Stimulated activated CD4-positive, alpha-beta T cell treated with anti-CD3 and anti-CD28 coated beads, Interleukin-12 subunit alpha, Interleukin-12 subunit beta, amount 100 ng/mL, for 24 hours (primary cell): Measurements from ENCODE around the gene CRACDL.

Experiments
- DNase-seq, 2 experiments: peaks; one replicate each; pipeline ENCODE4 v3.0.0-alpha.2; 2020; ENCODE audit warnings: low read depth in 2 of 2

CRACDL gene

GRCh38 chr2:98926601-98927000 is 9.4 kb downstream of the CRACDL start:
- DNase-seq, result no peak

DNA sequence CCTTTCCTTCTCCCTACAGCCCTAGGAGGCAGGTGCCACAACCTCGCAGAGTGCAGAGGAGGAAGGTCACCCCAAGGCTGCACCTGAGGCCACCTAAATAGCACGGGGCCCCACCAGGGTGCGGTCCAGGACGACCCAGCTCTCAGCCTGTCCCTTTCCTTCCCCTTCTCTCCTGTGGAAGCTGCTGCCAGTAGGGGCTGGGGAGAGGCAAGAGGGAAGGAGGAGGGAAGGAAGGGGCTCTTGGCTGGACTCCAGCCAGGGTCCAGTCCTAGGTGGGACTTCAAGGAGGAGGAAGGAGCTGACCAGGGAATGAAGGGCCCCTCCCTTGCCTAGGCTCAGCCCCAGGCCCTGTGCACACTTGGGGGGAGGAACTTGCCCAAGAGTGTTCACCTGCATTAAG is 11.1 kb downstream of the CRACDL start:
- no peak for DNase-seq

- DNase-seq, result no peak
Measured at GRCh38 chr2:98924038-98924830, 11.8 kb downstream of the CRACDL start.

DNA sequence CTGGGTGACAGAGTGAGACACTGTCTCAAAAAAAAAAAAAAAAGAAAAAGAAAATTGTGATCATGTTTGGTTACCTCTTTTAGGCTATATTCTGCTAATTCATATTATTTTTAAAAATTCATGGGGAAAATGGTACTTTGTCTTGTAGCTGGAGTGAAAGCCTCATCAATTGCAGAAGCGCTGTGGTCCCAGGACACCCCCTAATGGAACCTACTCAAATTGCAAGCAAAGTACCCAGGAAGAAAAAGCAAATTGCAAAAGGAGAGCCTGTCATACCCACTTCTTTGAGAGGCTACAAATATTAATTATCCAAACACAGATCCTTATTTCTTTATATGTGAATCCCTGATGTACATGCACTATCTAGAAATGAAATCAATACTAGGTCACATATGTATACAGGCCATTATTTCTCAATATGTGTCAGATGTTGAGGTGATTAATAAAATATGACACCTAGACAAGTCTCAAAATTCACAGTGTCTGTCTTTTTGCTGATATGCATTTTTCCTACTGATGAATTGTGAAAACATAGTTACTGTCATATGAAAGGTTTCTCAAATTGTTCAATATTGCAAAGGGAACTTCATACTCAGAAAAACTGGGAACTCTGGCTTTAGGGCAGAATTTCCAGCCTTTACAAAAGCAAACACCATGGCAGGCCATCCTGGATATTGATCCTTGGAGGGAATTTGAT is 12.6 kb downstream of the CRACDL start:
- DNase-seq, result no peak

- no peak for DNase-seq
Measured at GRCh38 chr2:98921062-98921461, 15.0 kb downstream of the CRACDL start.

GRCh38 chr2:98917031-98917471 is 19.0 kb downstream of the CRACDL start:
- no peak for DNase-seq

- DNase-seq, result no peak
Measured at GRCh38 chr2:98915751-98916358, 20.2 kb downstream of the CRACDL start.

DNA sequence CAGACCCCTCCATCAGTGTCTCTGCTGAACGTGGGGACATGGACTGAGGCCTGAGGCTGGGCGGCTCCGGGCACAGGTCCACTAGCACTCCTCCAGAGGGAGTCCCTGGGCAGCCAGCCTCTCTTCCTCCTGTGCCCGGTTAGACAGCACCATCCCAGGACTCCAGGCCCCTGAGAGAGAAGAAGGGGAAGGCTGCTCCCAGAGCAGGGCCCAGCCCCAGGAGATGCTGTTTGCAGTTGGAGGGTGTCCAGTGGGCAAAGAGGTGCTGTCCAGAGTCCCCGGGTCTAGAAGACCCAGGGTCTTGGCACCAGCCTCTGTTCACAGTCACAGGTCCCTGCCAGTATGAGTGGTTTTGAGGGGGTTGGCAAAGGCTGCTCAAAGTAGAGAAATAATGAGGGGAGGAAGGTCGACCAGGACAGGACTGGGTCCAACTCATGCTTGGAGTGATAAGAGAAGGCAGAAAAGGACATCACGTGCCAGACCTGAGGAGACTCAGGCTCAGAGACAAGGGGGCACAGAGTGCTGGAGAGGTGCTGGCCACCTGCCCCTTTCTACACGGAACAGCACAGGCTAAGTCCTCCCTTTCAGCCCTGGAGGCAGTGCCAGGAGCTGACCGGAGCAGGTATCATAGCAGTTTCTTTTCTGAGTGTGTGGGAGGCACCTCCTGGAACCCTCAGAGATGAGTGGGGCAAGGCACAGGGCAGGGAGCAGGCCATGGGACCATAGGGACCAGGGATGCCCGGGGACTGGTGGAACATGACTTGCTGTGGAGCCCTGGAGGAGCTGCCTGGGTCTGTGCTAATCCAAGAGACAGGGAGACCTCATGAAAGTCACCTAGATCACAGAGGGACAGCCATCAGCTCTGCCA is 21.1 kb downstream of the CRACDL start:
- no peak for DNase-seq

- DNase-seq, result no peak
Measured at GRCh38 chr2:98913916-98914712, 21.9 kb downstream of the CRACDL start.

DNA sequence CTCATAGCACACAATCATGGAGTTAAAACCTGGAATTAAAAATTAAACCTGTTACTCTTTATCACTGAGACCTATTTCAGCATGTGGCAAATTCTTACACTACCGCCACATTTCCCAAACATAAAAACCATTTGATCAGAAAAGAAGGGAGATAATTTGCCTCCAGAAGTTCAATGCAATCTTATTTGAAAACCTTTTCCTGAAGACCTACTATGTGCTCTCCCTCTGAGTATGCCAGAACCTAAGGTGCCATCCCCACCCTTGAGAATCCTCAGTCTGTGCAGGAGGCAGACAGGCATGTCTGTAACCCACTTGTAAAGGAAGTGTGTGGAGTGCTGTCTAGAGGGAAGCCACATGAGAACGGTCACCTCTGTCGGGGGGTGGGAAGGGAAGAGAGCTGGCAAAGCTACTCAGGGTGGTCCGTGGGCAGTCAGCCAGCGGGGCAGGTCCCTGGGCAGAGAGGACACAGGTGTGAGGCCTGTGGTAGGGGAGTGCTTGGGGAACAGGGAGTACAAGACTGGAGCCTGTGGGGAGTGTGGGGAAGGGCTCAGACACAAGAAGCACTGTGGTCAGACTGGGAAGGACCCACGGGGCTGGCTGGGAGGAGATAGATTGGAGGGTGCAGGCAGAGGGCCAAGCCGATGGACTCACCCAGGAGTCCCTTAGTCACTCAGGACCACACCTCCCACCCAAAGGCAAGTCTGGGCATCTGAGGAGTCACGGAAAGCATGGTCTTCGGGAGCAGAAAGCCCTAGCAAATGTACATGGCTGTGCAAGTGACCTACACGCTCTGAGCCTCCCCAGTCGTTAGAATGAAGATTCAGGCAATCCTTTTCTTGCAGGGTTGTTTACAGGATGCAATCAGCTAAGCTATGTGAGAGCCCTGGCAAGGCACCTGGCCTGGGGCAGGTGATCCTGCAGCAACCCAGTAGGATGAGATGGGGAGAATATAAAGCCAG is 22.8 kb downstream of the CRACDL start:
- DNase-seq, result no peak

GRCh38 chr2:98912221-98912851 is 23.7 kb downstream of the CRACDL start:
- DNase-seq, result no peak

GRCh38 chr2:98911376-98912154 is 24.5 kb downstream of the CRACDL start:
- no peak for DNase-seq

DNA sequence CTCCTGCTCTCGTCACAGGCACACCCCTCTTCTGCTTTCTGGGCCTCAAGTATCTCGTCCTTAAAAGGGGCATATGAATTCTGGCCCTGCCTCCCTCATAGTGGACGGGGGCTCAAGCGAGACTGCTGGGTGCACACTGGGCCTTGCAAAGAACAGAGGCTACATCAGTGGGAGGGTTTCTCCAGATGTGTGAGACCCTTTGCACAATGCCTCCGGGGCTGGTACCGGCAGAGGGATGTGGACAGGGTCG is 25.0 kb downstream of the CRACDL start:
- no peak for DNase-seq

DNA sequence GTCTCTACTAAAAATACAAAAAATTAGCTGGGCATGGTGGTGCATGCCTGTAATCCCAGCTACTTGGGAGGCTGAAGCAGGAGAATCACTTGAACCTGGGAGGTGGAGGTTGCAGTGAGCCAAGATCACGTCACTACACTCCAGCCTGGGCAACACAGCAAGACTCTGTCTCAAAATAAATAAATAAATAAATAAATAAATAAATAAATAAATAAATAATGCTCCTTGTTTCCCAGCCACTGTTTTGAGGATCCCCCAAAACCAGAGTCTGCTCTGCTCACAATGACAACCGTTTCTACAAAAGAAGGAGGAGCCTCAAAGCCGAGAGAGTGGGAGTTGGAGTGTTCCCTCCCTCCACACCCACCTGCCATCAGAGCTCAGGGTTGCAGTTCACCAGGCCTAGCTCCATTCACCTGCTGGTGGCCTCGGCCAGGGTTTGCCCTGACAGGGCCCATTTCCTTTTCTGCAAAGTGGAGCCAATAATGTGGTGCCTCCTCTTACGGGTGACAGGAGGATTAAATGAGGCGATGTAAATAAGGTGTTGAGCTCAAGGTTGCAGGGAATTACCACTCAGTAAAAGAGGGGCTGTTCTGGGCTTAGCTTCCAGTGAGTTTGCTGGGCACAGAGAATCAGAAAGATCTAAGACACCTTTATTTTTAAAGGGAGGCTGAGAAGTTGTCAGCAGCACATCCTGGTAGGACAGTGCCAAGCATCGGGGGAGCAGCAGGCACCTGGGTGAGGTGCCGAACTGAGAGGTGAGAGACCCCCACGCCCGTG is 25.5 kb downstream of the CRACDL start:
- DNase-seq, result no peak

- DNase-seq, result no peak
Measured at GRCh38 chr2:98909317-98910211, 26.5 kb downstream of the CRACDL start.

- no peak for DNase-seq
Measured at GRCh38 chr2:98908931-98909316, 27.1 kb downstream of the CRACDL start.
